Stimulated activated naive CD8-positive, alpha-beta T cell treated with anti-CD3 and anti-CD28 coated beads, Interleukin-15, Interleukin-2, amounts not matched to agents 100 ng/mL and 50 ng/mL, for 24 hours (primary cell): ENCODE measurements around the gene DNHD1.
"Not testable (repeated sequence)": the region's sequence is repeated elsewhere in the genome, so short reads cannot be mapped to it uniquely, and the experiment has no call there.

ENCODE experiments used
- H3K27ac Mint-ChIP-seq: one replicate; pipeline ENCODE4 v1.8.0; 2021; ENCODE audit warnings: mild to moderate bottlenecking, mixed read lengths
- H3K27me3 Mint-ChIP-seq: one replicate; pipeline ENCODE4 v1.8.0; 2021; ENCODE audit warnings: mixed read lengths
- H3K36me3 Mint-ChIP-seq: one replicate; pipeline ENCODE4 v1.8.0; 2021; ENCODE audit warnings: low read depth, mixed read lengths
- H3K4me1 Mint-ChIP-seq: one replicate; pipeline ENCODE4 v1.8.0; 2021; ENCODE audit warnings: low read depth, mixed read lengths
- H3K4me3 Mint-ChIP-seq: one replicate; pipeline ENCODE4 v1.8.0; 2021; ENCODE audit warnings: mild to moderate bottlenecking, mixed read lengths
- H3K9me3 Mint-ChIP-seq: one replicate; pipeline ENCODE4 v1.8.0; 2021; ENCODE audit warnings: mixed read lengths

DNHD1 gene

DNA sequence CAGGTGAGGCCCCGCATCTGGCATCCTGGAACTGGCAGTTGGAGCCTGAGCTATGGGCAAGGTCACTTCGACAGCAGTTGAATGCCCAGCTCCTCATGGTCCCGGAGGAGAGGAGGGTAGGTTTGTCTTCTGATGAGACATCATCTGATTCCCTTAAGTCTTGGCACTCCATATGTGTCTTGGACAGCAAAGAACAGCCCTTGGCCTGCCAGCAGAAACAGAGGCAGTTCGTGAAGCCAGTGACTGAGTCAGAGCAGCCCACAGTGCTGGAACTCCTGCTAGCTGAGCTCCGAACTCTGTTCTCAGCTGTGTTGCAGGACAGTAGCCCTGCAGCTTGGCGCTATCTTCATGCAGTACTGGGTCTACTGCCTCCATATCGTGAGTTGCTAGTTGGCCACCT lies 1.0 kb downstream of the DNHD1 start:
- Mint-ChIP-seq H3K27me3 (no peaks in the 10 kb centered on the region), H3K4me3 (no peak overlapping the region), H3K9me3 (no peaks in the 10 kb centered on the region), H3K27ac (no peak overlapping the region), H3K4me1 (no peaks in the 10 kb centered on the region), H3K36me3 (peaks cover 46% of the 10 kb centered on the region)

GRCh38 chr11:6498544-6498943 lies 1.5 kb downstream of the DNHD1 start:
- no peak overlapping the region for H3K27ac Mint-ChIP-seq
- no peak overlapping the region for H3K4me3 Mint-ChIP-seq
- no peaks in the 10 kb centered on the region for H3K27me3 Mint-ChIP-seq
- no peaks in the 10 kb centered on the region for H3K9me3 Mint-ChIP-seq
- H3K4me1 Mint-ChIP-seq, result no peaks in the 10 kb centered on the region
- peaks cover 47% of the 10 kb centered on the region for H3K36me3 Mint-ChIP-seq

- Mint-ChIP-seq H3K27ac (no peak overlapping the region), H3K9me3 (no peaks in the 10 kb centered on the region), H3K4me1 (peaks cover 5% of the 10 kb centered on the region), H3K27me3 (no peaks in the 10 kb centered on the region), H3K4me3 (no peak overlapping the region), H3K36me3 (peaks cover 44% of the 10 kb centered on the region)
Observed at GRCh38 chr11:6502382-6502781, 5.3 kb downstream of the DNHD1 start.

- Mint-ChIP-seq H3K36me3 (peaks cover 39% of the 10 kb centered on the region), H3K9me3 (no peaks in the 10 kb centered on the region), H3K4me1 (peaks cover 5% of the 10 kb centered on the region), H3K27me3 (no peaks in the 10 kb centered on the region), H3K27ac (no peak overlapping the region), H3K4me3 (no peak overlapping the region)
Observed at GRCh38 chr11:6504166-6504565, 7.1 kb downstream of the DNHD1 start.

DNA sequence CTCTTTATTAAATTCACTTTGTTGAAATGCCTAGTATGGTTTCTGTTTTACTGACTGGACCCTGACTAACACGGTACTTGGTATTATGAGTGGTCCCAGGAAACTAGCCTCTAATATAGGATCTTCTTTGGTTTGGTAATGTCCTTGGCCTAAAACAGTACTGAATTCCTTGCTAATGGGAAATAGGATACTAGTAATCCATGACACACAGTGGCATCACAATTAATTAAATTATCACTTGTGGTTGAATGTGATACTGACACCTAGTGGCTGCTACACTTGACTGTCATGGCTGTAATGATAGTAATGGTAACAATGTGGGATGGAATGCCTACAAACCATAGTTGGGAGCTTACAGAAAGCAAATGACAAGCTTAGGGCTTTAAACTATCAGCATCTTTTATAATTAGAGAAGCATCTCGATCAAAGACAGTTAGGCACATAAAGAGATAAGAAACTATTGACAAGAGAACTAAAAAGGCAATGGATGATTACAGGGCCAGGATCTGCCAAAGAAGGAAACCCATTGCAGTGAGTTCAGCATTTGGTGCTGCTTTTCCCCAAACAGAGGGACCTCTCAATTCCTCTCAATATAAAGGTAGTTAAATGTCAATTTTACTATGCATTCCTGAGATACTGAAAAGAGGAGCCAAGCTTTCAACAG lies 8.6 kb downstream of the DNHD1 start:
- H3K27me3 Mint-ChIP-seq, result no peaks in the 10 kb centered on the region
- peaks cover 46% of the 10 kb centered on the region for H3K36me3 Mint-ChIP-seq

DNA sequence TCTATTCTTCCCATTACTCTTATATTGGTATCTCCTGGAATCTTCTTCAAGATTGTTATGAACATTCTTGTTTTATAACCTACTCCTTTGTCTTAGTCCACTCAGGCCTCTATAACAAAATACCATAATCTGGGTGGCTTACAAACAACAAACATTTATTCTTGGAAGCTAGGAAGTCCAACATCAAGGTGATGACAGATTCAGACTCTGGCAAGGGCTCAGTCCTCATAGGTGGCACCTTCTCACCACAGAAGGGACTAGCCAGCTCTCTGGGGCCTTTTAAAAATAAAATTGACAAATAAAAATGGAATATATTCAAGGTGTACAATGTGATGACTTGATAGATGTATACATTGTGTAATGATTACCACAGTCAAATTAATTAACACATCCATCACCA lies 19.8 kb downstream of the DNHD1 start:
- Mint-ChIP-seq H3K9me3 (no peaks in the 10 kb centered on the region), H3K36me3 (peaks cover 70% of the 10 kb centered on the region), H3K4me3 (no peak overlapping the region), H3K27me3 (no peaks in the 10 kb centered on the region), H3K27ac (no peak overlapping the region), H3K4me1 (no peaks in the 10 kb centered on the region)

More for the DNA sequence above, 8.6 kb downstream of the DNHD1 start:
- Mint-ChIP-seq H3K4me3 (no peak overlapping the region), H3K27ac (no peak overlapping the region), H3K4me1 (peaks cover 5% of the 10 kb centered on the region), H3K9me3 (no peaks in the 10 kb centered on the region)

DNA sequence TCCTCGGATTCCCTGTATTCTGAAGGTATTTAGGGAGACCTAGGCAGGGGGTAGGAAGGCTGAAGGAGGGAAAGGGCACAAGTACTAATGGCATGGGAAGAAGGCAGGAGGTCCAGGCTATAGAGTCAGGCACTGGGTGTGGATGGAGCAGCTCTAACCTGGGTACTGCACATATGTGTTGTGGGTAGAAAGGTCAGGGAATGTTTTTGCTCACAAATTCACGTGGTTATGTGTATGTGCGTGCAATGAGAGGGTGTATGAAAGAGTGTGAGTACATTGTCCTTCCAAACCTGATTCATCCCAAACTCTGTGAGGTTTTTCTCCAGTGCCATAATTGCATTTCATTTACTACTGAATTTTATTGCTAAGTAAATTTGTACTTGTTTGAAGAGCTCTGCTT lies 23.2 kb downstream of the DNHD1 start:
- Mint-ChIP-seq H3K9me3 (no peaks in the 10 kb centered on the region), H3K36me3 (peaks cover 70% of the 10 kb centered on the region)

GRCh38 chr11:6521946-6522345 lies 24.9 kb downstream of the DNHD1 start:
- Mint-ChIP-seq H3K27ac (peak overlapping the region; percentile 37), H3K4me1 (peaks cover 40% of the 10 kb centered on the region), H3K36me3 (peaks cover 63% of the 10 kb centered on the region)
- not testable (repeated sequence) for H3K27me3 Mint-ChIP-seq, H3K4me3 Mint-ChIP-seq, H3K9me3 Mint-ChIP-seq

More for the DNA sequence above, 23.2 kb downstream of the DNHD1 start:
- H3K27ac Mint-ChIP-seq, result no peak overlapping the region
- H3K27me3 Mint-ChIP-seq, result no peaks in the 10 kb centered on the region
- no peak overlapping the region for H3K4me3 Mint-ChIP-seq
- peaks cover 24% of the 10 kb centered on the region for H3K4me1 Mint-ChIP-seq

GRCh38 chr11:6523253-6523652 lies 26.2 kb downstream of the DNHD1 start:
- H3K4me3 Mint-ChIP-seq, result no peak overlapping the region
- peaks cover 45% of the 10 kb centered on the region for H3K4me1 Mint-ChIP-seq
- peaks cover 57% of the 10 kb centered on the region for H3K36me3 Mint-ChIP-seq
- H3K27ac Mint-ChIP-seq, result peak overlapping the region; percentile 49
- no peaks in the 10 kb centered on the region for H3K9me3 Mint-ChIP-seq
- no peaks in the 10 kb centered on the region for H3K27me3 Mint-ChIP-seq

GRCh38 chr11:6526411-6527135 lies 29.5 kb downstream of the DNHD1 start:
- H3K36me3 Mint-ChIP-seq, result peaks cover 37% of the 10 kb centered on the region
- H3K4me1 Mint-ChIP-seq, result peaks cover 45% of the 10 kb centered on the region
- peak overlapping the region; percentile 84 for H3K27ac Mint-ChIP-seq
- no peaks in the 10 kb centered on the region for H3K9me3 Mint-ChIP-seq
- H3K4me3 Mint-ChIP-seq, result peak overlapping the region; percentile 69
- no peaks in the 10 kb centered on the region for H3K27me3 Mint-ChIP-seq

DNA sequence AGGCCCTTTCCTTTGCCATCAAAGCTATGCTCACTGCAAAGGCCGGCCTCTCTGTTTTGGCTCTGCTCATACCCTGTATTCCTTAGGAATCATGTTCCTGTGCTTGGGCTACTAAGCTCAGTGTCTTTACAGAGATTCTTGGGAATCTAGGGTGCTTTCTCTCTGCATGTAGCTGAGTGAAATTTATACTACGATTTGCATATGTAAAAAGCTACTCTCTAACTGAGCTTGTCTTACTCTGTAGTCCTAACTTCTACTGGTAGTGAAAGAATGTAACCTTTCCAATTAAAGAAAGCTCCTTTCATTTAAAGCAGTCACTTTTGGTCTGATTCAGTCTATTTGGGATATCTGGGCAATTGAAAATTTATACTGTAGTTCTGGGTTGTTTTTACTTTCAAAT lies 32.2 kb downstream of the DNHD1 start:
- no peak overlapping the region for H3K27ac Mint-ChIP-seq
- H3K4me3 Mint-ChIP-seq, result no peak overlapping the region
- H3K27me3 Mint-ChIP-seq, result no peaks in the 10 kb centered on the region
- peaks cover 32% of the 10 kb centered on the region for H3K36me3 Mint-ChIP-seq
- peaks cover 31% of the 10 kb centered on the region for H3K4me1 Mint-ChIP-seq
- H3K9me3 Mint-ChIP-seq, result no peaks in the 10 kb centered on the region

DNA sequence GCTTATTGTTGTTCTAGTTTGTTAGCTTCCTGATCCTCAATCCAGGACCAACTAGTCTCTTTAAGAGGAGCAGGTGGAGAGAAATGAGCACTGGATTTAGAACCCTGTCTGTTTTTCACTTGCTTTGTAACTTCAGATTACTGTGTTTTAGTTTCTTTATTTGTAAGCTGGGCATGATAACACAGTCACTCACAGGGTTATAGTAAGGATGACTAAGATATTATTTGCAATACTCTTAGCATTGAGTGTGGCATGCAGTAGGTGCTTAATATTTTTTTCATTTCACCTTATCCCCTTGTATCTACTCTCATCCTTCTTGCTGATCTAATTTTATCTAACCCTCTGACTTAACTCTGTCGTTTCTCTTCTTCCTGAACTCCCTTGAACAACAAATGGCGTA lies 33.8 kb downstream of the DNHD1 start:
- Mint-ChIP-seq H3K36me3 (peaks cover 26% of the 10 kb centered on the region), H3K4me1 (peaks cover 16% of the 10 kb centered on the region), H3K27me3 (no peaks in the 10 kb centered on the region)

GRCh38 chr11:6531267-6531752 lies 34.2 kb downstream of the DNHD1 start:
- H3K9me3 Mint-ChIP-seq, result no peaks in the 10 kb centered on the region

More for the DNA sequence above, 33.8 kb downstream of the DNHD1 start:
- Mint-ChIP-seq H3K27ac (no peak overlapping the region), H3K4me3 (no peak overlapping the region), H3K9me3 (no peaks in the 10 kb centered on the region)

GRCh38 chr11:6538456-6538855 lies 41.4 kb downstream of the DNHD1 start:
- no peak overlapping the region for H3K4me3 Mint-ChIP-seq
- no peaks in the 10 kb centered on the region for H3K4me1 Mint-ChIP-seq
- no peaks in the 10 kb centered on the region for H3K9me3 Mint-ChIP-seq
- H3K27me3 Mint-ChIP-seq, result no peaks in the 10 kb centered on the region
- H3K36me3 Mint-ChIP-seq, result peaks cover 10% of the 10 kb centered on the region
- H3K27ac Mint-ChIP-seq, result no peak overlapping the region

More at GRCh38 chr11:6531267-6531752, 34.2 kb downstream of the DNHD1 start:
- Mint-ChIP-seq H3K4me1 (peaks cover 11% of the 10 kb centered on the region), H3K4me3 (no peak overlapping the region), H3K27ac (no peak overlapping the region), H3K27me3 (no peaks in the 10 kb centered on the region), H3K36me3 (peaks cover 21% of the 10 kb centered on the region)

GRCh38 chr11:6538945-6539344 lies 41.9 kb downstream of the DNHD1 start:
- Mint-ChIP-seq H3K9me3 (no peaks in the 10 kb centered on the region), H3K36me3 (peaks cover 10% of the 10 kb centered on the region), H3K27ac (no peak overlapping the region), H3K27me3 (no peaks in the 10 kb centered on the region), H3K4me1 (no peaks in the 10 kb centered on the region), H3K4me3 (no peak overlapping the region)
